GM12801 (cell line): ENCODE results near the gene TNFRSF25.

Experiments used
- TF ChIP-seq, protein P1 (sequence below): IDR thresholded peaks from one replicate; pipeline ENCODE4 v1.5.1; 2011; ENCODE audit warnings: control low read depth; ENCODE audit not compliant: insufficient read length; ENCODE audit errors: extremely low read depth

The TNFRSF25 gene

DNA sequence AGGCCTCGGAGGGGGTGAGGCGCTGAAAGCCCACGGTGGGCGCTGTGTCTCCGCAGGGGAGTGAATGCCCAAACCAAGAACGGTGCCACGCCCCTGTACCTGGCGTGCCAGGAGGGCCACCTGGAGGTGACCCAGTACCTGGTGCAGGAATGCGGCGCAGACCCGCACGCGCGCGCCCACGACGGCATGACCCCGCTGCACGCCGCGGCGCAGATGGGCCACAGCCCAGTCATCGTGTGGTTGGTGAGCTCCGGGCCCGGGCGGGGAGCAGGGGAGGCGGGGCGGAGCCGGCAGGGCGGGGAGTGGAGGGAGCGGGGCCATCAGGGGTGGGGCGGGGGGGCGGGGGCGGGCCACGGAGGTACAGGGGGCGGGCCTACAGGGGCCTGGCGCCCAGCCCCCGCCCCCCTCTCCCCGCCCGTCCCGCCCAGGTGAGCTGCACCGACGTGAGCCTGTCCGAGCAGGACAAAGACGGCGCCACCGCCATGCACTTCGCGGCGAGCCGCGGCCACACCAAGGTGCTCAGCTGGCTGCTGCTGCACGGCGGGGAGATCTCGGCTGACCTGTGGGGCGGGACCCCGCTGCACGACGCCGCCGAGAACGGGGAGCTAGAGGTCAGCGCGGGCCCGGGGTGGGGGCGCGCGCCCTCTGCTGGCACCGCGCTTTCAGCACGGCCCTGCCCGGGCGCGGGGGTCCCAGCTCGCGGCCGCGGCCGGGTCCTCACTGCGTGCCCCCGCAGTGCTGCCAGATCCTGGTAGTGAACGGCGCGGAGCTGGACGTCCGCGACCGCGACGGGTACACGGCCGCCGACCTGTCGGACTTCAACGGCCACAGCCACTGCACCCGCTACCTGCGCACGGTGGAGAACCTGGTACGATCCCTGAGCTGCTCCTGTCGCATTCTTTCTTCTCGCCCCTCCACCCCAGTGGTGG lies 25.5 kb downstream of the TNFRSF25 start:
- TF ChIP-seq, protein P1, sequence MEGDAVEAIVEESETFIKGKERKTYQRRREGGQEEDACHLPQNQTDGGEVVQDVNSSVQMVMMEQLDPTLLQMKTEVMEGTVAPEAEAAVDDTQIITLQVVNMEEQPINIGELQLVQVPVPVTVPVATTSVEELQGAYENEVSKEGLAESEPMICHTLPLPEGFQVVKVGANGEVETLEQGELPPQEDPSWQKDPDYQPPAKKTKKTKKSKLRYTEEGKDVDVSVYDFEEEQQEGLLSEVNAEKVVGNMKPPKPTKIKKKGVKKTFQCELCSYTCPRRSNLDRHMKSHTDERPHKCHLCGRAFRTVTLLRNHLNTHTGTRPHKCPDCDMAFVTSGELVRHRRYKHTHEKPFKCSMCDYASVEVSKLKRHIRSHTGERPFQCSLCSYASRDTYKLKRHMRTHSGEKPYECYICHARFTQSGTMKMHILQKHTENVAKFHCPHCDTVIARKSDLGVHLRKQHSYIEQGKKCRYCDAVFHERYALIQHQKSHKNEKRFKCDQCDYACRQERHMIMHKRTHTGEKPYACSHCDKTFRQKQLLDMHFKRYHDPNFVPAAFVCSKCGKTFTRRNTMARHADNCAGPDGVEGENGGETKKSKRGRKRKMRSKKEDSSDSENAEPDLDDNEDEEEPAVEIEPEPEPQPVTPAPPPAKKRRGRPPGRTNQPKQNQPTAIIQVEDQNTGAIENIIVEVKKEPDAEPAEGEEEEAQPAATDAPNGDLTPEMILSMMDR: no peak

DNA sequence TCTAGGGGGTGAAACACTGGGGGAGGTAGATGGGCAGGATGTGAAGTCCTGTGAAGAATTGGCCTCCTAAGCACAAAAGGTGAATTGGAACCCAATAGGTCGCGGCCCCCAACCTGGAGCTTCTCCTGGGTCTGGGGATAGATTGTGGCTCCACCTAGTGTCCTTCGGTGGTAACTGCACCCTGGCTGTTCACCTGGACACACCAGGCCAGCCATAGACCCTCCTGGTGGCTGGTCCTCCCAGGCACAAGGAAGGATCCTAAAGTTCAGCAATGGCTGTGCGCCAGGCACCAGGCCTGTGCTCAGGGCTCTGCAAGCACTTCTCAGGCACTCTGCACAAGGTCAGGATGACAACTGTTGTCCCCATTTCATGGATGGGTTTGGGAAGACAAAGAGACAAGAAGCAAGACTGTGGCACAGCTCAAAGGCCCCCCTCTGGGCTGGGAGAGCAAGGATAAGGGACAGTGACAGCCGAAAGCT lies 27.9 kb downstream of the TNFRSF25 start:
- TF ChIP-seq, protein P1: no peak

GRCh38 chr1:6435547-6435946 lies 30.4 kb downstream of the TNFRSF25 start:
- TF ChIP-seq, protein P1: no peak

- TF ChIP-seq, protein P1: no peak
Observed at GRCh38 chr1:6435129-6435528, 30.8 kb downstream of the TNFRSF25 start.

DNA sequence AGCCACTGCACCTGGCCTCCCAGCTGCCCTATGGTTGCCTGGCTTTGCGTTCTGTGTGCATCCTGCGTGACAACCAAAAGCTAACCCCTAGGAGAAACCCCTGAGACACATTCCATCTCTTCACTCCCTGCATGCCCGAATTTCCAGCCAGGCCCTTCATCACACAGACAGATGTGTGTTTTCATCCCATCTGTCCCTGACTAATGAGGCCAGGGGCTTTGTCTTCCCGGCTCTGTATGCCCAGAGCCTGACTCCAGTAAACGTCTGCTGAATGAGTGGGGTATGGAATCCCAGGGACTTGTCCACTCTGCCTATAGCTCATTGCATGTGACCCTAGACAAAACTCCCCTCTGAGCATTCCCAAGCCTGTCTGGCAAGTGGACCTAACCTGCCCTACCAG lies 31.8 kb downstream of the TNFRSF25 start:
- TF ChIP-seq, protein P1: no peak

GRCh38 chr1:6427441-6428390 lies 38.3 kb downstream of the TNFRSF25 start:
- TF ChIP-seq, protein P1: no peak

DNA sequence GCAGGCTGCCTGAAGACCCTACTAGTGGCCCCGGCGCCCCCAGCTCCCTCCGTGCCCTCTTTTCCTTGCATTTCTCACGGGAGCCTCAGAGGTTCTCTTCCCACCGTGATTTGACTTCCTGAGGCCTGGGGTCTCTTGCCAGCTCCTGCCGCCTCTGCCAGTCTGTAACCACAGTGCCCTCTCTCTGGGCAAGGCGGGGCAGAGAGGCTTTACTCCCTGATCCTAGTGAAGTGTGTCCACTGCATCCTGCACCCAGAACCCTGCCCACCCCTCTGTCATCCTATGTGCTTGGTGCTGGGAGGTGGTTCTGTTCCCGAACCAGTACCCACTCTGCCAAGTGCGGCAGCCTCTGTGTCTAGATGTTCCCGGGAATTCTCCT lies 39.0 kb downstream of the TNFRSF25 start:
- TF ChIP-seq, protein P1: no peak
